ENCODE measurements around the gene GOLGA6A.

The GOLGA6A gene

DNA sequence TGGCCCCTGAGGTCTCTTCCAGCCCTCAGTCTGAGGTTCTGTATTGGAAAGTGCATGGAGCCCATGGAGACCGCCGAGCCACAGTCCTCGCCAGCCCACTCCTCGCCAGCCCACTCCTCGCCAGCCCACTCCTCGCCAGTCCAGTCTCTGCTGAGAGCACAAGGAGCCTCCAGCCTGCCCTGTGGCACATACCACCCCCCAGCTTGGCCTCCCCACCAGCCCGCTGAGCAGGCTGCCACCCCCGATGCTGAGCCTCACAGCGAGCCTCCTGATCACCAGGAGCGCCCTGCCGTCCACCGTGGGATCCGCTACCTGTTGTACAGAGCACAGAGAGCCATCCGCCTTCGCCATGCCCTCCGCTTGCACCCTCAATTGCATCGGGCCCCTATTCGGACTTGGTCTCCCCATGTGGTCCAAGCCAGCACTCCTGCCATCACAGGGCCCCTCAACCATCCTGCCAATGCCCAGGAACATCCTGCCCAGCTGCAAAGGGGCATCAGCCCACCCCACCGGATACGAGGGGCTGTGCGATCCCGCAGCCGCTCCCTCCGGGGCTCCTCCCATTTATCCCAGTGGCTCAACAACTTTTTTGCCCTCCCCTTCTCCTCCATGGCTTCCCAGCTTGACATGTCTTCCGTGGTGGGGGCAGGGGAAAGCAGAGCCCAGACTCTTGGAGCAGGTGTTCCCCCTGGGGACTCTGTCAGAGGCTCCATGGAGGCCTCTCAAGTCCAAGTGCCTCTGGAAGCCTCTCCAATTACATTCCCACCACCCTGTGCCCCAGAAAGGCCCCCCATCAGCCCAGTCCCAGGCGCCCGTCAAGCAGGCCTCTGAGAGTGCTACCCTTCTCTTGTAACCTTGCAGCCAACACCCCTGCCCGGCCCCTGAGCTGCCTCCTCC is 47.0 kb downstream of the GOLGA6A start:
- DNase-seq: no peak

DNA sequence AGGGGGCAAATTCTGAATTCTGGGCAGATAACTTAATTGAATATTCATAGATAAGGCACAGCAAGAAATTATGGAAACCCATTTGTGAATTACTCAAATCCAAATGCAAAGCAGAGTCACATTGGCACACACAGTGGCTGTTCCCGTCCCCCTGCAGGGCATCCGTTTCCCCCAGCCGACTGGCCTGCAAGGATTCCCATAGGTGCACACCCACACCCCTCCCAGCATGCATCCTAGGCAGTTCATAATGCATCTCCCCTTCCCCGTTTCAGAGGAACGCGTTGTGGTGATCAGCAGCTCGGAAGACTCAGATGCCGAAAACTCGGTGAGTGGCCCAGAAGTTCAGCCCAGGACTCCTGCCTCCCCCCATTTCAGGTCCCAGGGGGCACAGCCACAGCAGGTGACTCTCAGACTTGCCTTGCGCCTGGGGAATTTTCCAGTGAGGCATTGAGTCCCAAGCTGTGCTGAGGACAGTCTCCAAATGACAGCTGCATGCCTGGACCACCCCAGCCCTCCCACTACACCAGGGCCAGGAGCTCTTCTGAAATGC is 48.1 kb downstream of the GOLGA6A start:
- no peak for DNase-seq

DNA sequence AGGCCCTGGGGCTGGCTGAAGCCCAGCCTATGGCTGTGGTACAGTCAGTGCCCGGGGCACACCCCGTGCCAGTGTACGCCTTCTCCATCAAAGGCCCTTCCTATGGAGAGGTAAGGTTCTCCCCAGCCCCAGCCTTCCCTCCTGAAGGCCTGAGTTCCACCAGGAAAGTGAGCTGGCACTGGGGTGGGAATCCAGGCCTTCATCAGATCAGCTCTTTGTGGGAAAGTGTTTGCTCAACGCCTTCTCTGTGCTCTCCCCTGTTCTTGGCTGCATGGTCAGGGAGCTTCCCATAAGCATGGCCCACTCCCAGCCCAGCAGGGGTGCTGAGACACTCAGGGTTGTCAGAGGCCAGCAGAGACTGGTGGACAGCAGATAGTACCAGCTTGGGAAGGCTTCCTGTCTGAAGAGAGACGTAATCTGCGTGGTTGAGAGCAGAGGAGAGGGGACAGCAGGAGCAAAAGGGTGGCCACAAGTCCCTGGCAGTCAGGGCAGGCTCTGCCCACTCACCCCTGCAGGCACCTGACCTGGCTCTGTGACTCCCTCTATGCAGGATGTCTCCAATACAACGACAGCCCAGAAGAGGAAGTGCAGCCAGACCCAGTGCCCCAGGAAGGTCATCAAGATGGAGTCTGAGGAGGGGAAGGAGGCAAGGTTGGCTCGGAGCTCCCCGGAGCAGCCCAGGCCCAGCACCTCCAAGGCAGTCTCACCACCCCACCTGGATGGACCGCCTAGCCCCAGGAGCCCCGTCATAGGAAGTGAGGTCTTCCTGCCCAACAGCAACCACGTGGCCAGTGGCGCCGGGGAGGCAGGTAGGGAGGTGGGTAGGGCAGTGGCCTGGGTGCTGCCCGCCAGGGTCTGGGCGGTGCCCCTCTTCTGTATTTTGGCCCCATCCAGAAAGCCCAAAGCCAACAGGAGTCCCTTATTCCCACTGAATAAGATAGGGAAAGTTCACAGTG is 49.5 kb downstream of the GOLGA6A start:
- DNase-seq: no peak

DNA sequence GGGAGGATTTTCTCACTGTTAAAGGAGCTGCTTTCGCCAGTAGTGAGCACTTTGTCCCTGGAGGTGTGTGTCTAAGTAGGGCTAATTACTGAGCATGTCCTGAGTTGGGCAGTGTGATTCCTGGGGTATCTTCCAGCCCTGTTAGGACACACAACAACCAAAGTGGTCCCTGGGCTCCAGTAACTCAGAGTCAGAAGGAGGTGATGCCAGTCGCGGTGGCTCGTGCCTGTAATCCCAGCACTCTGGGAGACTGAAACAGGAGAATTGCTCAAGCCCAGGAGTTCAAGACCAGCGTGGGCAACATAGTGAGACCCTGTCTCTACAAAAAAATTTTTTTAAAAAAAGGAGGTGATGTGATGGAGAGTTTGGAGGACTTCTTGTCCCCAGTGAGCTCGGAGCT is 50.3 kb downstream of the GOLGA6A start:
- no peak for DNase-seq

DNA sequence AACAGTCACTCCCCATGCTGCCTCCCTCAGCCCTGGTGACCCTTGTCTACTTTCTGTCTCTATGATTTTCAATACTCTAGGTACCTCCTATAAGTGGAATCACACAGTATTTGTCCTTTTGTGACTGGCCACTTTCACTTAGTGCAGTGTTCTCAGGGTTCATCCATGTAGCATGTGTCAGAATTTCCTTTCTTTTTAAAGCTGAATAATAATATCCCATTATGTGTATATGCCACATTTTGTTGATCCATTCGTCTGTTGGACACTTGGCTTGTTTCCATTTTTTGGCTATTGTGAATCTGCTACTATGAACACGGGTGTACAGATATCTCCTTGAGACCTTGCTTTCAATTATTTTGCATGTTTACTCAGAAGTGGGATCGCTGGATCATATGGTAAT is 53.7 kb downstream of the GOLGA6A start:
- DNase-seq: no peak

DNA sequence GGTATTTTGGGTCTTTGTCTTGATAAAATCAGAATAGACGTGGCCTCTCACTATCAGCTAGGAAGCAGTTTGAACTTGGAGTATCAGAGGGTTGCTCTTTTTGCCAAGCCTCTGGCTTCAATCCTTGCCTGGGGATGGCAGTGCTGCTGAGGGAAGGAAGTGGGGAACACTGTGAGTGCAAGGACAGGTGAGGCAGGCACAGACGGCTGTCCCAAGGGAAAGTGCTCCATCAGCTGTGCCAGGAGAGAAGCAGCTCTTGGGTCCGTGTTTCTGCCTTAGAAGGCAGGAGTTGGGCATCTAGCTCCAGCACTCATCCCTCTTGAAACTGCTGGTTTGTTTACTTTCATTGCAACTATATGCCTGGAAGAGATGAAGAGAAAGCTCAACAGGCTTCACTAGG is 54.7 kb downstream of the GOLGA6A start:
- DNase-seq: no peak

DNA sequence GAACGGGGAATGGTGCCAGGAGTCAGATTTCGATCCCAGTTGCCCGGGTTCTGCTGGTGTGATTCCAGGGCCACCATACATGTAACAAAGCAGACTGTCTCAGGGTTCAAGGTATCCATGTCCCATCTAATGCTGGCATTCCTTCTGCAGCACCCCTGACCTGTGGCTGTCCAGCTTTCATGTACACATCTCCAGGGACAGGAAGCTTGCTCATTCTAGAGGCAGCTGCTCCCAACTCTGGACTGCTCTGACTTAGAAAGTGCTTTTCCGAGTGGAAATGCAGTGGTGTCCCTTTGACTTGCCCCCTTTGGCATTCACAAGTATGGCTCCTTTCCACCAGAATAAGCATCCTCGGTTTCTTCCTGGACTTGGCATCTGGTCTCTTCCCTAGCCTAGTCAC is 56.9 kb downstream of the GOLGA6A start:
- DNase-seq: no peak

DNA sequence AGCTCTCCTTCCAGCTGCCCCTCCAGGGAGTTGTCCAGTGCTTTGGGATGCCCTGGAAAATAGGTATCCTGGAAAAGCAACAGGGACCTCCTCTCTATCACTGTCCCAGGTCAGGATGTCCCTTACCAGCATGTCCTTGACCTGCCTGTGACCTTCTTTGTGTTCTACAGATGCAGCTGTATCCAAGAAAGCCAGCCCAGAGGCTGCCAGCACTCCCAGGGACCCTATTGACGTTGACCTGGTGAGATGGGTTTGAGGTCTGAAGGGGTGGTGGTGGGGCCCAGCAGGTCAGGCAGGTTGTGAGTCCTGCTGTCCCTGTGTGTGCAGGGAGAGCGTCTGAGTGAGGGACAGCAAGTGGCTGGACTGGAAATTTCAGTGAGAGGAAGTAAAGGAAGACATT is 57.7 kb downstream of the GOLGA6A start:
- DNase-seq: no peak

DNA sequence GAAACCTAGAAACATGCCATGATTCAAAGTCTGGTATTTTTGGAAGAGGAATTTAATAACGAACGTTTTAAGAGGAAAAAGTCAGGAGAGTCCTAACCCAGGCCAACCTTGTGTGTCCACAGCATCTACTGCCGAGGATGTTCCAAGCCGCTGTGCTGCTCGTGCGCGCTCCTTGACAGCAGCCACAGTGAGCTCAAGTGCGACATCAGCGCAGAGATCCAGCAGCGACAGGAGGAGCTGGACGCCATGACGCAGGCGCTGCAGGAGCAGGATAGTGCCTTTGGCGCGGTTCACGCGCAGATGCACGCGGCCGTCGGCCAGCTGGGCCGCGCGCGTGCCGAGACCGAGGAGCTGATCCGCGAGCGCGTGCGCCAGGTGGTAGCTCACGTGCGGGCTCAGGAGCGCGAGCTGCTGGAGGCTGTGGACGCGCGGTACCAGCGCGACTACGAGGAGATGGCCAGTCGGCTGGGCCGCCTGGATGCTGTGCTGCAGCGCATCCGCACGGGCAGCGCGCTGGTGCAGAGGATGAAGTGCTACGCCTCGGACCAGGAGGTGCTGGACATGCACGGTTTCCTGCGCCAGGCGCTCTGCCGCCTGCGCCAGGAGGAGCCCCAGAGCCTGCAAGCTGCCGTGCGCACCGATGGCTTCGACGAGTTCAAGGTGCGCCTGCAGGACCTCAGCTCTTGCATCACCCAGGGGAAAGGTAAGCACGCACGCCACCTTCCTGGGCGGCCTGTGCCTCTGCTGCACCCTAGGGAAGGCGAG is 59.5 kb downstream of the GOLGA6A start:
- no peak for DNase-seq
